Measurements from ENCODE around the gene IL17REL. TPM values are rescaled to one million over a fixed set of nuclear protein-coding genes. Genes with fewer than 3 reads are reported as not detected.

IL17REL gene
- total RNA-seq, 1 donor from 2014 or later, result 0.10 TPM

- Mint-ChIP-seq H3K4me1 (ENCODE audit: unreplicated experiment) (no peaks in the 10 kb centered on the region), H3K36me3 (no peaks in the 10 kb centered on the region), H3K27ac (no peak overlapping the region), H3K27me3 (peaks cover 13% of the 10 kb centered on the region), H3K9me3 (peaks cover 4% of the 10 kb centered on the region), H3K4me3 (no peak overlapping the region)
- TF ChIP-seq, protein P1, sequence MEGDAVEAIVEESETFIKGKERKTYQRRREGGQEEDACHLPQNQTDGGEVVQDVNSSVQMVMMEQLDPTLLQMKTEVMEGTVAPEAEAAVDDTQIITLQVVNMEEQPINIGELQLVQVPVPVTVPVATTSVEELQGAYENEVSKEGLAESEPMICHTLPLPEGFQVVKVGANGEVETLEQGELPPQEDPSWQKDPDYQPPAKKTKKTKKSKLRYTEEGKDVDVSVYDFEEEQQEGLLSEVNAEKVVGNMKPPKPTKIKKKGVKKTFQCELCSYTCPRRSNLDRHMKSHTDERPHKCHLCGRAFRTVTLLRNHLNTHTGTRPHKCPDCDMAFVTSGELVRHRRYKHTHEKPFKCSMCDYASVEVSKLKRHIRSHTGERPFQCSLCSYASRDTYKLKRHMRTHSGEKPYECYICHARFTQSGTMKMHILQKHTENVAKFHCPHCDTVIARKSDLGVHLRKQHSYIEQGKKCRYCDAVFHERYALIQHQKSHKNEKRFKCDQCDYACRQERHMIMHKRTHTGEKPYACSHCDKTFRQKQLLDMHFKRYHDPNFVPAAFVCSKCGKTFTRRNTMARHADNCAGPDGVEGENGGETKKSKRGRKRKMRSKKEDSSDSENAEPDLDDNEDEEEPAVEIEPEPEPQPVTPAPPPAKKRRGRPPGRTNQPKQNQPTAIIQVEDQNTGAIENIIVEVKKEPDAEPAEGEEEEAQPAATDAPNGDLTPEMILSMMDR (conservative IDR thresholded peaks at IDR 0.05), result no peak
- no peak for DNase-seq (ENCODE audit: extremely low spot score, unreplicated experiment)
These were observed 34.8 kb upstream of the IL17REL start for GRCh38 chr22:50047346-50047745.

DNA sequence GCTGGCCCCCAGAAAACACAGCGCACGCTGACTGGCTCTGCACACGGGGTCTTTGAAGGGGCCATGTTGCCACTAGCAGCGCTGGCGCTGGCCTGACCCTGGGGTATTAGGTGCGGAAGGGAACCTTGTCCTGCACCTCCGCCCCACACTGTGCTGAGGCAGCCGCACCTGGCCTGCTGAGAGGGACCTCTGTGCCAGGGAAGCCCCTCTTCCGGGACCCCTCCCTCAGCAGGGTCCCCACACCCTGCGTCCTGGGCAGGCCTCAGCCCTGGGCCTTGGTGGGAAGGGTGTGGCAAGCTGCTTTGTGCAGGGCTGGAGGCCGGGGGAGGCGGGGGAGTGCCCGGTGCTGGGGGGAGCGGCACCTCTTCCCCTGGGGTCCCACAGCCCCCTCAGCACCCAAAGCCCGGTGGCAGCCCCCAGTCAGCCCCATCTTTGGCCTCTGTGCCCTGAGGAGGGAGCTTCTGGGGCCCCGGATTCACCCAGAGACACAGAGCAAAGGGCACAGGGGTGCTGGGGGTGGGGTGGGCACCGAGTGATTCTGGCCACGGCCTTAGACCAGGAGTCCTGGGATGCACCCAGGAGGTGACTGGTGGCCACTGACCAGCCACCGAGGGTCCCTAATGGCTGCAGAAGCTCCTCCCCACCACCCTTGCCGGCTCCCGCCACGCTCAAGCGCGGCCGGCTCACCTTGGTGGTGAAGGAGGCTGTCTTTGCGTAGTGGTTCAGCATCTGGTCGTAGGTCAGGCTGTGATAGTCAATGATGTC lies 34.1 kb upstream of the IL17REL start:
- Mint-ChIP-seq H3K27me3 (peaks cover 18% of the 10 kb centered on the region), H3K27ac (no peak overlapping the region), H3K4me1 (ENCODE audit: unreplicated experiment) (no peaks in the 10 kb centered on the region), H3K4me3 (no peak overlapping the region), H3K36me3 (no peaks in the 10 kb centered on the region), H3K9me3 (peaks cover 4% of the 10 kb centered on the region)
- TF ChIP-seq, protein P1 (conservative IDR thresholded peaks at IDR 0.05), result no peak
- no peak for DNase-seq (ENCODE audit: extremely low spot score, unreplicated experiment)

GRCh38 chr22:50046019-50046415 lies 33.5 kb upstream of the IL17REL start:
- no peak for DNase-seq (ENCODE audit: extremely low spot score, unreplicated experiment)
- peaks cover 18% of the 10 kb centered on the region for H3K27me3 Mint-ChIP-seq
- peaks cover 4% of the 10 kb centered on the region for H3K9me3 Mint-ChIP-seq
- no peak overlapping the region for H3K27ac Mint-ChIP-seq
- no peaks in the 10 kb centered on the region for H3K4me1 Mint-ChIP-seq (ENCODE audit: unreplicated experiment)
- TF ChIP-seq, protein P1 (conservative IDR thresholded peaks at IDR 0.05), result no peak
- H3K36me3 Mint-ChIP-seq, result no peaks in the 10 kb centered on the region
- H3K4me3 Mint-ChIP-seq, result no peak overlapping the region

DNA sequence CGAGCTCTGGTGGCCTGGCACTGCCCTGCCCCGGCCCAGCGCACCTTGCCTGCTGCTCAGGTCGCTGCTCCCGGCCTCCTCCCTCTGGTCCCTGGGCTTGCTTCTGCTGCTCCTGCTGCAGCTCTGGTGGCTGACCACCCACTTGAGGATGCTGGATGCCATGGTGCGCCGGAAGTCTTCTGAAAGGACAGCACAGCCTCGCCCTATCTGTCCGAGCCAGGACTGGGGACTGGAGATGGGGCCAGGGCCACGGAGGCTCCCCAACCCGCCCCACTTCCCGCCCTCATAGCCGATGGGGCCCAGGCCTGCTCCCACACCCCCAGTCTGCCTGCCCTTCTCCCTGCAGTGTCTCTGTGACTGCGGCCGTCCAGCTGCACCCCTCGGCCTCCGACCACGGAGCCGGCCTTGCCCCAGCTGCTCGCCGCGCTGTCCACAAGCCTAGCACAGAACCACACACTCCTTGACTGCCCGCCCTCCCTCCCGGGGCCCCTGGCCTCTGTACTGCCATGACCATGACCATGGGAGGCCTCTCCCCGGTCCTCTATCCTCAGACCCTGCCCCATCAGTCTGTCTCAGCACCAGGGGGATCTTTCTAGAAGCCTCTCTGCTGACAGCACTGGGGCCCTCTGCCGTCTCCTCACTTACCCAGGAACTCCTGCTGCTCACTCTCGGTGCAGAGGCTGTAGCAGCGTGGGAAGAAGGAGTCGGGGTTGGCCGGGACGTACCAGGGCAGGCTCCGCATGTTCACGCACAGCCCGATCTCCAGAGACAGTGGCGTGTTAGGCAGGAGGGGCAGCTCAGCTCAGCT lies 32.9 kb upstream of the IL17REL start:
- Mint-ChIP-seq H3K27ac (no peak overlapping the region), H3K36me3 (no peaks in the 10 kb centered on the region), H3K27me3 (peaks cover 18% of the 10 kb centered on the region), H3K9me3 (peaks cover 4% of the 10 kb centered on the region), H3K4me3 (no peak overlapping the region), H3K4me1 (ENCODE audit: unreplicated experiment) (no peaks in the 10 kb centered on the region)
- TF ChIP-seq, protein P1 (conservative IDR thresholded peaks at IDR 0.05), result no peak
- no peak for DNase-seq (ENCODE audit: extremely low spot score, unreplicated experiment)

DNA sequence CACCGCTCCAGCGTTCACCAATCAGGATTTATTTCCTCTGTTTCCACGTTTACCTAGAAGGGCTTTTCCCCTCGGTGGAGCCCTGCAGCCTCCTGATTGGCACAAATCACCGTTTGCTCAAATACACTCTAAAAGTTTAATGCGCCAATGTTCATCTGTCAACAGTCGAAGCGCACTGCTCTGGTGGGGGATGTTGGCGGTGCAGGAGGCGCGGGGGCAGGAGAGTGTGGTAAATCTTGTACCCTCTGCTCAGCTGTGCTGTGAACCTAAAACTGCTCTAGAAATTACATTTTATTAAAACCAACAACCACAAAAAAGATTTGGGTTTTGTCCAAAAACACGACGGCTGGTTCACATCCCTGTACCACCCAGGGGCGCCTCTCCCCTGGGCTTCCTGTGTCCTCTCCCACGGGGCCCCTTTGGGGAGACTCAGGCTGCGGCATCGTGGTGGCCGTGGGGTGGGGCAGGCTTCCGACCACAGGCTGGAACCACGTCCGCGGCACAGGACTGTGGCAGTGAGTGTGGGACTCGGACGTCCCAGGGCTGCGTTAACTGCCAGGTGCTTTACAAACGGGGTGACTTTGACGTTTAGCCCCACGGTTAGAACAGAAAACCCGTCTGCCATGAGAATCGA lies 32.0 kb upstream of the IL17REL start:
- Mint-ChIP-seq H3K27ac (no peak overlapping the region), H3K4me3 (no peak overlapping the region), H3K4me1 (ENCODE audit: unreplicated experiment) (no peaks in the 10 kb centered on the region), H3K27me3 (peaks cover 18% of the 10 kb centered on the region), H3K36me3 (no peaks in the 10 kb centered on the region), H3K9me3 (peaks cover 4% of the 10 kb centered on the region)
- no peak for DNase-seq (ENCODE audit: extremely low spot score, unreplicated experiment)
- TF ChIP-seq, protein P1 (conservative IDR thresholded peaks at IDR 0.05), result no peak

Measured in type B pancreatic cell (in vitro differentiated cells).